Activated CD8-positive, alpha-beta memory T cell treated with anti-CD3 and anti-CD28 coated beads for 24 hours (primary cell): ENCODE measurements around the gene D2HGDH.
"Not testable (repeated sequence)": the region's sequence is repeated elsewhere in the genome, so short reads cannot be mapped to it uniquely, and the experiment has no call there.

Source experiments
- DNase-seq: peaks from one replicate; pipeline ENCODE4 v3.0.0-alpha.2; 2020

The D2HGDH gene

GRCh38 chr2:241771286-241772062 is 37.0 kb downstream of the D2HGDH start:
- DNase-seq, result no peak

- DNase-seq, result peak; percentile 57
These were observed 37.7 kb downstream of the D2HGDH start for GRCh38 chr2:241772063-241772499.

- DNase-seq, result peak; percentile 57
These were observed 39.3 kb downstream of the D2HGDH start for GRCh38 chr2:241773511-241774418.

GRCh38 chr2:241774419-241775222 is 40.2 kb downstream of the D2HGDH start:
- peak; percentile 56 for DNase-seq

GRCh38 chr2:241775223-241776177 is 41.1 kb downstream of the D2HGDH start:
- DNase-seq, result peak; percentile 54

- peak; percentile 47 for DNase-seq
These were observed 42.1 kb downstream of the D2HGDH start, which contains the start of gene GAL3ST2 for GRCh38 chr2:241776336-241777169. TSS of gene GAL3ST2 (plus strand) at chr2:241776822. CDS start at chr2:241776956, 134 bp downstream.

GRCh38 chr2:241777170-241777685 is 42.8 kb downstream of the D2HGDH start:
- no peak for DNase-seq

GRCh38 chr2:241777686-241778627 is 43.5 kb downstream of the D2HGDH start:
- DNase-seq, result peak; percentile 53

GRCh38 chr2:241780939-241781569 is 46.6 kb downstream of the D2HGDH start:
- no peak for DNase-seq

- DNase-seq, result not testable (repeated sequence)
These were observed 47.6 kb downstream of the D2HGDH start for GRCh38 chr2:241782053-241782452.

- DNase-seq, result no peak
These were observed 53.7 kb downstream of the D2HGDH start for GRCh38 chr2:241788135-241788534.

GRCh38 chr2:241788572-241788971 is 54.1 kb downstream of the D2HGDH start:
- DNase-seq, result peak; percentile 75

GRCh38 chr2:241791385-241791784 is 57.0 kb downstream of the D2HGDH start:
- DNase-seq, result not testable (repeated sequence)

- no peak for DNase-seq
These were observed 59.0 kb downstream of the D2HGDH start for GRCh38 chr2:241793385-241793784.

- no peak for DNase-seq
These were observed 59.9 kb downstream of the D2HGDH start for GRCh38 chr2:241794250-241794823.

- DNase-seq, result no peak
These were observed 60.9 kb downstream of the D2HGDH start for GRCh38 chr2:241795021-241795999.

- DNase-seq, result no peak
These were observed 61.8 kb downstream of the D2HGDH start for GRCh38 chr2:241796209-241796608.
